Mesenteric fat pad (tissue), 1 donor: Measurements from ENCODE around the gene MEIS3. TPM values are rescaled to one million over a fixed set of nuclear protein-coding genes. Genes with fewer than 3 reads are reported as not detected.
"Not testable (repeated sequence)": the region's sequence is repeated elsewhere in the genome, so short reads cannot be mapped to it uniquely, and the experiment has no call there.

Experiments used
- DNase-seq: peaks from one replicate; pipeline ENCODE4 v3.0.0-alpha.2; 2020; ENCODE audit warnings: low spot score
- total RNA-seq: library from RNA; stranded (reverse); fragmentation: NEBNext Ultra II Directional; extraction: Animal tissue kit (Norgen Biotek cat#: 25700); gene quantifications from one replicate; pipeline ENCODE4 v1.2.1, GENCODE V29; 2021
- donor health status: DM: yes; HTN: yes; CAD: no.

Gene MEIS3
- total RNA-seq, 1 donor from 2014 or later = 15.9 TPM

- DNase-seq = no peak
Measured at GRCh38 chr19:47417107-47417745, 2.1 kb downstream of the MEIS3 start.

- DNase-seq = no peak
Measured at GRCh38 chr19:47416643-47416985, 2.7 kb downstream of the MEIS3 start.

GRCh38 chr19:47415953-47416642 is 3.2 kb downstream of the MEIS3 start:
- no peak for DNase-seq

DNA sequence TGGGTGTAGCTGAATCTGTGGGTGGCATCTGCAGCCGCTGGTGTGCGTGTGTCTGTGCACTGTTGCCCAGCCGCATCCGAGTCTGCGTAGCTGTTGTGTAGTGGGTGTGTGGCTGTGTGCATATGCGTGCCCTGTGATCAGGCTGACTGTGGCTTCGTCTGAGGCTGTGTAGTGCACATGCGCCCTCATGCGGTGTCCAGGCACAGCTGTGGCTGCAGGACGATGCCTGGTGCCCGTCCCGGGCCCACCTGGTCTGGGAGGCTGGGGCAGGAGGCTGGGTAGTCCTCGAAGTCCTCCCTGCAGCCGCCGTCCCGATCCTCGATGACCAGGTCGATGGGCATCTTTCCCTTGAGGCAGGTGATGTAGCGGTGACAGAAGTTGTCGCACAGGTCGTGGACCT is 4.9 kb downstream of the MEIS3 start:
- no peak for DNase-seq

- DNase-seq = no peak
Measured at GRCh38 chr19:47413941-47414340, 5.4 kb downstream of the MEIS3 start.

- DNase-seq = not testable (repeated sequence)
Measured at GRCh38 chr19:47411696-47412095, 7.6 kb downstream of the MEIS3 start.

- no peak for DNase-seq
Measured at GRCh38 chr19:47411101-47411500, 8.2 kb downstream of the MEIS3 start.

DNA sequence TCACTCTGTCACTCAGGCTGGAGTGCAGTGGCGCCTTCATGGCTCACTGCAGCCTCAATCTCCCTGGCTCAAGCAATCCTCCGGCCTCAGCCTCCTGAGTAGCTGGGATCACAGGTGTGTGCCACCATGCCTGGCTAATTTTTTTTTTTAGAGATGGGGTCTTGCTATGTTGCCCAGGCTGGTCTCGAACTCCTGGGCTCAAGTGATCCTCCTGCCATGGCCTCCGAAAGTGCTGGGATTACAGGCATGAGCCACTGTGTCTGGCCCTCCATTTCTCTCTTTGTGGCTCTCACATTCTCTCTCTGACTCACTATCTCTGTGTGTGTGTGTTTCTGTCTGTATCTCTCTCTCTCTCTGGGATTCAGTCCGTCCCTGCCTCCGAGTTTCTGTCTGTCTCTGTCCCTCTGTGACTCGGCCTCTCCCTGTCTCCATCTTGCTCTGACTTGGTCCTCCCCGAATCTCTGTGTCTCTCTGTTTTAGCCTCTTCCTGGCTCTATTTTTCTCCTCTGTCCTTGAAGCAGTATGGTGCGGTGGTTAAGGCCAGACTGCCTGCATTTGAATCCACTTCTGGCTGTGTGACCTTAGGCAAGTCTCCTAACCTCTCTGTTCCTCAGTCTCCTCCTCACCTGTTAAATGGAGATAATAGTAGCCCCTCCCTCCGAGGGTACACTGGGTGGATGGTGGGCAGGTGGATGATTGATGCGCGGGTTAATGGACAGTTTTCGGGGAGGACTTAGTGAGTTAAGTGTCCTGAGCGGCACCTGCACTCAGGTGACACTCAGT is 11.0 kb downstream of the MEIS3 start:
- DNase-seq = no peak

- no peak for DNase-seq
Measured at GRCh38 chr19:47407417-47407774, 11.9 kb downstream of the MEIS3 start.

- DNase-seq = no peak
Measured at GRCh38 chr19:47406711-47407416, 12.5 kb downstream of the MEIS3 start.

DNA sequence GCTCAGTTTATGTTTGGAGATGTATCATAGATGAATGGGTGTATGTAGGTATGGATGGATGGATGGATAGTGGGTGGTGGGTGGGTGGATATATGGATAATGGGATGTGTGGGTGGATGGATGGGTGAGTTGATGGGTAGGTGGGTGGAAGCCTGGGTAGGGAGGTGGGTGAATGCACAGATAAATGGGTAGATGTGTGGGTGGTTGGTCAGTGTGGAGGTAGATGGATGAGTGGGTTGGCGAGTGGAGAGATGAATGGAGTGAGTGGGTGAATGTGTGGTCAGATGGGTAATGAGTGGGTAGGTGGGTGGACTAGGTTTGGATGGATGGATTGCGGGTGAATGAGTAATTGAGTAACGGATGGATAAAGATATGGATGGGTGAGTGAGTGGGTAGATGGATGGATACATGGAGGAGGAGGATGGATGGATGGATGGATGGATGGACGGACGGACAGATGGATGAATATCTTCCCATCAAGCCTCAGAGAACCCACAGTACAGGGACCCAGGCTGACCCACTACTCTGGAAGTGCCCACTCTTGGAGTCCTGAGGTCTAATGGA is 13.4 kb downstream of the MEIS3 start:
- no peak for DNase-seq

DNA sequence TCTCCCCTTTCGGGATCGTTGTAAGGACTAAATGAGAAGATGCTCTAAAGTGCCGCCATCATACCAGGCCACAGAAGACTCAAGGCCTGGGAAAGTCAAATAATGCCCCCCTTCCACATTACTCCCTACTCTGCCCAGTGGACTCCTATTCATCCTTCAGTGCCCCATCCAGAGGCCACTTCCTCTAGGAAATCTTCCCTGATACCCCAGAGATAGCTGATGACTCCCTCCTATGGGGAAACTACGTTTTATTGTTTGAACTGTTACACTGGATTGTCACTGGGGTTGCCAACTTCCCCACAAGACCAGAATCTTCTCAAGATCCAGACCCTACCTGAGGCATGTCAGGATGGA is 14.2 kb downstream of the MEIS3 start:
- DNase-seq = no peak

GRCh38 chr19:47404334-47405196 is 14.8 kb downstream of the MEIS3 start:
- DNase-seq = no peak

GRCh38 chr19:47402504-47402903 is 16.8 kb downstream of the MEIS3 start:
- DNase-seq = no peak

- no peak for DNase-seq
Measured at GRCh38 chr19:47398707-47399597, 20.4 kb downstream of the MEIS3 start.

- no peak for DNase-seq
Measured at GRCh38 chr19:47391510-47392223, 27.7 kb downstream of the MEIS3 start.

GRCh38 chr19:47390533-47391488 is 28.5 kb downstream of the MEIS3 start:
- no peak for DNase-seq

GRCh38 chr19:47389150-47389556 is 30.2 kb downstream of the MEIS3 start:
- no peak for DNase-seq
